PFSK-1 (cell line): ENCODE data around the gene UBE2Z.

Experiments
- FOXP2 ChIP-seq: optimal IDR thresholded peaks from 2 replicates; pipeline ENCODE3; 2011; ENCODE audit warnings: borderline replicate concordance, control low read depth, inconsistent platforms; ENCODE audit not compliant: insufficient read depth; ENCODE audit errors: extremely low read length, extremely low read depth
- POLR2AphosphoS5 ChIP-seq: IDR thresholded peaks from 2 replicates; pipeline ENCODE4 v1.6.1; 2012; ENCODE audit warnings: low read depth, mild to moderate bottlenecking, control low read depth, low read length, moderate library complexity
- REST ChIP-seq, 2 experiments: IDR thresholded peaks; 2 replicates each; pipeline versions ENCODE4 v1.6.1 to v1.8.0; 2011 to 2012; ENCODE audit warnings: low read depth in 2 of 2, low read length in 2 of 2, control low read depth in 1 of 2, inconsistent platforms in 1 of 2, mild to moderate bottlenecking in 1 of 2, moderate library complexity in 1 of 2; ENCODE audit not compliant: insufficient read depth in 1 of 2
- SIN3A ChIP-seq: IDR thresholded peaks from 2 replicates; pipeline ENCODE4 v1.6.1; 2012; ENCODE audit warnings: mild to moderate bottlenecking, low read length, moderate library complexity, borderline replicate concordance; ENCODE audit not compliant: insufficient read depth
- TAF1 ChIP-seq: IDR thresholded peaks from 2 replicates; pipeline ENCODE4 v1.6.1; 2012; ENCODE audit warnings: low read length, control low read depth, borderline replicate concordance; ENCODE audit not compliant: insufficient read depth

The UBE2Z gene

GRCh38 chr17:48873696-48874443 lies 34.3 kb upstream of the UBE2Z start:
- no peak for TF ChIP-seq TAF1
- no peak for TF ChIP-seq POLR2AphosphoS5
- TF ChIP-seq FOXP2: no peak
- no peak for TF ChIP-seq SIN3A
- no peak for TF ChIP-seq REST (IDR thresholded peaks at IDR 0.05; ENCODE audit: insufficient read depth in 1 of 2, low read depth in 2 of 2, low read length in 2 of 2)

GRCh38 chr17:48878920-48879898 lies 29.0 kb upstream of the UBE2Z start:
- TF ChIP-seq REST (IDR thresholded peaks at IDR 0.05; ENCODE audit: insufficient read depth in 1 of 2, low read depth in 2 of 2, low read length in 2 of 2) (peak in 1 of 2 experiments; percentile 82; a peak in 2 of 4 replicates), TAF1 (no peak)

- TF ChIP-seq REST (IDR thresholded peaks at IDR 0.05; ENCODE audit: insufficient read depth in 1 of 2, low read depth in 2 of 2, low read length in 2 of 2) (no peak), FOXP2 (no peak), POLR2AphosphoS5 (no peak), SIN3A (no peak), TAF1 (no peak)
Measured at GRCh38 chr17:48882272-48882671, 25.9 kb upstream of the UBE2Z start.

- TF ChIP-seq REST (IDR thresholded peaks at IDR 0.05; ENCODE audit: insufficient read depth in 1 of 2, low read depth in 2 of 2, low read length in 2 of 2) (no peak), POLR2AphosphoS5 (no peak), SIN3A (no peak), TAF1 (no peak)
Measured at GRCh38 chr17:48883171-48883570, 25.0 kb upstream of the UBE2Z start.
